Measurements from ENCODE around the gene CLASP2.

- TF ChIP-seq EZH2 (IDR thresholded peaks at IDR 0.05; ENCODE audit: low read length) (no peak), CTCF (optimal IDR thresholded peaks at IDR 0.05 in 1 of 3, IDR thresholded peaks at IDR 0.05 in 1 of 3, conservative IDR thresholded peaks at IDR 0.05 in 1 of 3; ENCODE audit: extremely low read depth in 1 of 3, insufficient read depth in 2 of 3, low read length in 3 of 3) (no peak)
Observed at GRCh38 chr3:33612607-33613006, 105.4 kb downstream of the CLASP2 start.

All from keratinocyte (primary cell).